Measurements from ENCODE around the gene LCE7A.

DNA sequence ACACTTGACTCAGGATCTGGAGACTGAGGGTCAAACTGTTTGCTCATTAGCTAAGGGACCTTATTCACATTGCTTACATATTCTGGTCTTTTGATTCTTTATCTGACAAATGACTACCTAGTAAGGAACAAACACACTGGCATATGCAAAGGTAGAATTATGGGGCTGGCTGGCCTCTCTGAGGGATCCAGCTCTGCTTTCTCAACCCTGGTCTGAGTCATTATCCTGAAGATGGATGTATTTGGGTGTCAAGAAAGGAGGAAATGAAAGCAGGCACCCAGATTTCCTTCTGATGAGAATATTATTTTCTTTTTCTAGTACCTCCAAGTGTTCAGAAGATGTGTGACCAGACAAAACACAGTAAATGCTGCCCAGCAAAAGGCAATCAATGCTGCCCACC is 24.3 kb downstream of the LCE7A start:
- no peak for TF ChIP-seq ZFX (IDR thresholded peaks at IDR 0.05)
- TF ChIP-seq, protein P1, sequence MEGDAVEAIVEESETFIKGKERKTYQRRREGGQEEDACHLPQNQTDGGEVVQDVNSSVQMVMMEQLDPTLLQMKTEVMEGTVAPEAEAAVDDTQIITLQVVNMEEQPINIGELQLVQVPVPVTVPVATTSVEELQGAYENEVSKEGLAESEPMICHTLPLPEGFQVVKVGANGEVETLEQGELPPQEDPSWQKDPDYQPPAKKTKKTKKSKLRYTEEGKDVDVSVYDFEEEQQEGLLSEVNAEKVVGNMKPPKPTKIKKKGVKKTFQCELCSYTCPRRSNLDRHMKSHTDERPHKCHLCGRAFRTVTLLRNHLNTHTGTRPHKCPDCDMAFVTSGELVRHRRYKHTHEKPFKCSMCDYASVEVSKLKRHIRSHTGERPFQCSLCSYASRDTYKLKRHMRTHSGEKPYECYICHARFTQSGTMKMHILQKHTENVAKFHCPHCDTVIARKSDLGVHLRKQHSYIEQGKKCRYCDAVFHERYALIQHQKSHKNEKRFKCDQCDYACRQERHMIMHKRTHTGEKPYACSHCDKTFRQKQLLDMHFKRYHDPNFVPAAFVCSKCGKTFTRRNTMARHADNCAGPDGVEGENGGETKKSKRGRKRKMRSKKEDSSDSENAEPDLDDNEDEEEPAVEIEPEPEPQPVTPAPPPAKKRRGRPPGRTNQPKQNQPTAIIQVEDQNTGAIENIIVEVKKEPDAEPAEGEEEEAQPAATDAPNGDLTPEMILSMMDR (conservative IDR thresholded peaks at IDR 0.05), result no peak
